HG02642 (cell line): ENCODE measurements around the gene MTCH1.
A peak's percentile ranks its signal among the peaks of the same experiment; 100 is the strongest.

Source experiments
- ATAC-seq: cut with Tn5 transposase; IDR thresholded peaks from one replicate; pipeline ENCODE4 v1.9.1; 2021; ENCODE audit warnings: mild to moderate bottlenecking; ENCODE audit not compliant: unreplicated experiment, poor library complexity

Gene MTCH1

DNA sequence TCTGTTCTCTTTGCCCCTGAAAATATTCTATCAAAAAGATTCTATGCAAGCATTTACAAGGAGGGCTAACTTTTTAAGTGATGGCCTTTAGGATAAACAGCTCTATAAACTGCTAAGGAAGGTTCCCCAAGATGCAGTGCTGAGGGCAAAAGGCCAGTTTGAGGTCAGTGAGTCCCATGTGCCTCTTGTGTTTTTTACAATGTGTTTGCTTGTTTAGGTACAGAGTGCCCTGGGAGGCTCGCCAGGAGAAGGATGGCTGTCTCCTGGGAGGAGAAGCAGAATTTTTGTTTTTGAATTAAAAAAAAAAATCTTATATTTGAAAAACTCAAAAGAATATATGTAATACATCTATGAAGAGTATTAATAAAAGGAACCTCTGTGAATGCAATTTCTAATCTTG is 12.8 kb downstream of the MTCH1 start:
- ATAC-seq, result no peak

DNA sequence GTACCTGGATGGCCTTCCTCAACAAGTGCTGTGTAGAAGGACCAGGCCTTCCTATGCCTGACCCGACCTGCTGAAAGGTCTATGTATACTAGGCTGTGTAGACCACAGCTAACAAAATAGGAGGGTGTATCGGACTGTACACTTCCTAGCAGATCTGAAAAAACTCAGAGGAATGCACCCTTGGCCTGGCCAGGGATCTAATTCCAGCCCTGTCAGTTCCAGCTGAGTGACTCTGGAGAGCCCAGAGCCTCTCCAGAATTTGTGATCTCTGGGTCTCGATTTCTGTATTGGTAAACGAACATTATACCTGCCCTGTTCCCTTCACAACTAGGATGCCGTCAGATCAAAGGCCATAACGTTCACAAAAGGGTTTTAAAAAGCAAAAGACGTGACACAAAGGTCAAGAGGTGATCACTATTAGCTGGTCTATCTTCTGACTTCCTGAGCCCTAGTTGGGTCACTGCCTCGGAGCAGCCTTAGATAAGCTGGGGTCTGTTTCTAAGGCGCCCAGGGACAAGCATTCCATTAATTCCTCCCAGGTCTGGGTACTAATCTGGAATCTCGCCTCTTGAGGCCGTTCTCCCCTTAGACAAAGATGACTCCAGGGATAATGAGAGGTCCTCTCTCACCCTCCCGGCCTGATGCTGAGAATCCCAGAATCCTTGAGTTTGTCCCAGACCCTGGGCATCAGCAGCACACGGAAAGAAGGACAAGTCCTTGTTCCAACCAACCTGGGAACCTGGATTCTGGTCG is 13.9 kb downstream of the MTCH1 start:
- ATAC-seq, result no peak

GRCh38 chr6:36970892-36971842 is 14.8 kb downstream of the MTCH1 start:
- ATAC-seq, result no peak

DNA sequence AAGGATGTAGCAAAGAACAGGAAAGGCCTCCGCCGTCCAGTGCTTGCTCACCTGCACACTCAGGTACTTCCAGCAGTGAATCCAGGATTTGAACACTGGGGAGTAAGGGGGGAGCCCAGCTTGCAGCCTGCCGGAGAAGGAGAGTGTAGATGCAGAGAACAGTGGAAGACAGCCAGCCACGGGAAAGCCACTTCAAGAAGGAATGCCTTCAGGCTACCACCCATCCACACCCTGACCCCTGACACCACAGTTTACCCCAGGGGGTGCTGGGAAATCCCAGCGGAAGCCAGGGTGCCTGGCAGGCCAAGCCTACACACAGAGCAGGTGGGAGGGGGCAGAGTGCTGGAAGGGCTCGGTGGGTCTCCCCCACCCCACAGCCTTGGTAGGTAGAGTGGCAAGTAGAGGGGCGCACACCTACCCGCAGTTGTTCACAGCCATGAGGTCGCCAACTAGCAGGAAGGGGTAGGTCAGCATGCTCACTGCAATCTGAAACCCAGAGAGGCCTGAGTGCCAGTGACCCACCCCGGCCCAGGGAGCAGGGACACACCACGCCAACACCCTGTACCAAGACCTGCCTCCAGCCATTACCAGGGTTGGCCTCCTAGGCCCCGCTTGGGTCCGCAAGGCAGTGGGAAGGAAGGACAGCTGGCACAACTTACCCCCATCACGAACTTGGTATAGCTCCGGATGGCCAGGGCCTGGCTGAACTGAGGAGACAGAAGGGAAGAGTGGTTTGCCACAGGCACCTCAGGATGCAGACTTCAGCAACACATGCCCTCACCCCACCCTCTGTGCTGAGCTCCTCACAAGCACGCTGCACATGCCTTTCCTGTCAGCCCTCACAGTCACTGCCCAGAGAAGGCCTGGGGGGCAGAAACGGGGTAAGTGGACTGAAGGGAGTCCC is 15.8 kb downstream of the MTCH1 start:
- no peak for ATAC-seq

DNA sequence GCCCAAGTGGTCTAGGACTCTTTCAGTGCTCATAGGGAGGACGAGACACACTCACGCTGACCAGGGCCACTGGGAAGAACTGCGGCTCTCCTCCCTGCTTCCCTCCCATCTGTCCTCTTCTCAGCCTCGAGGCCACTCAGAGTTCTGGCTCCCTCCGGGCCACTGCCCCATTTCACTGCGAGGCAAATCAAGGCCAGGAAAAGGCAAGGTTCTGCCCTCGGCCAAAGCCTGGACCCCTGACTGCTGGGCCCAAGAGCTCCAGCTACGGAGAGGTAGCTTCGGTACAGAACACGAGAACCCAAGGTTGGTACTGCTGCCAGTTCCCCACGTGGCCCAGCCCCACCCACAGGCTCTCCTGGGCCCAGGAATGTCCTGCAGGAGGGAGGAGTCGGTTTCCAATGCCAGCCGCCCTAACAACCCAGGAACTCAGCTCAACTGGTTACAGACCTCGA is 16.7 kb downstream of the MTCH1 start:
- ATAC-seq, result no peak

GRCh38 chr6:36968266-36968977 is 17.6 kb downstream of the MTCH1 start:
- ATAC-seq, result no peak

DNA sequence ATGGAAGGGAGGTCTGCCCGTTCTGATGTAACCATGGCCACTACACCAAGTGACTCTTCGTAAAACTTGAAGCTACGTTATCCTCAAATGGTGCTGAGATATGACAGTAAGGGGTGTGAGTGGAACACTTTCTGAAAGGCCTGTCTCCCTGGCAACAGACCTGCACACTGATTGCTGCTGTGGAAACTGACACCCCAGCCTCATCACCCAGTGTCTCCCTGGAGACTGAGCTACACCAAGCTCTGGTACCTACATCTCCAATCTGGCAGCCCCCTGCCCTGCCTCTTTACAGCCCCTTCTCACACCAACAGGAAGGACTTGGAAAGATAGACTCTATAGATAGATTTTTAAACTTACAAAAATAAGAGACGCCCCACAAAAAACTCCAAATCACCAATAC is 18.2 kb downstream of the MTCH1 start:
- no peak for ATAC-seq

DNA sequence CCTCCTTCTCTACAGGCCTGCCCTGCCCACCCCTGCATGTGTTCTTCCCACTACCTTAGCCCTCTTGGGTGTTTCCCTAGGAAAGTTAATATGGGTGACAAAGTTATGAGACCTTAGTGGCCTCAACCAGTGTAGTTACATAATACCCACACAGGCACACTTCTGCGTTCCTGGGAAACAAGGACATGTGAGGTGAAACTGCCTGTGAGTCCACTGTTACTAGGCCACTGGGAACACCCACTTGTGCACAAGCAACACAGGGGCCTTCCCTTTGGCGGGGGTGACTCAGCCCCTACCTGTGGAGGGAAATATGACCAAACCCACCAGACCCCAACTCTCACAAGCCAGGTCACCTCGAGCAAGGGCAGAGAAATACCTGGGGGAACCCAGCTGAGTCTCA is 18.7 kb downstream of the MTCH1 start:
- no peak for ATAC-seq

- ATAC-seq, result no peak
Measured at GRCh38 chr6:36964908-36965307, 21.1 kb downstream of the MTCH1 start.

DNA sequence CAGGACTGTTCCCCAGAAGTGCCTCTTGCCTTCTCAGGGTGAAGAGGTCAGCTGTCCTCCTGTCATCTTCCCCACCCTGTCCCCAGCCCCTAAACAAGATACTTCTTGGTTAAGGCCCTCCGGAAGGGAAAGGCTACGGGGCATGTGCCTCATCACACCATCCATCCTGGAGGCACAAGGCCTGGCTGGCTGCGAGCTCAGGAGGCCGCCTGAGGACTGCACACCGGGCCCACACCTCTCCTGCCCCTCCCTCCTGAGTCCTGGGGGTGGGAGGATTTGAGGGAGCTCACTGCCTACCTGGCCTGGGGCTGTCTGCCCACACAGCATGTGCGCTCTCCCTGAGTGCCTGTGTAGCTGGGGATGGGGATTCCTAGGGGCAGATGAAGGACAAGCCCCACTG is 21.6 kb downstream of the MTCH1 start:
- ATAC-seq, result no peak

DNA sequence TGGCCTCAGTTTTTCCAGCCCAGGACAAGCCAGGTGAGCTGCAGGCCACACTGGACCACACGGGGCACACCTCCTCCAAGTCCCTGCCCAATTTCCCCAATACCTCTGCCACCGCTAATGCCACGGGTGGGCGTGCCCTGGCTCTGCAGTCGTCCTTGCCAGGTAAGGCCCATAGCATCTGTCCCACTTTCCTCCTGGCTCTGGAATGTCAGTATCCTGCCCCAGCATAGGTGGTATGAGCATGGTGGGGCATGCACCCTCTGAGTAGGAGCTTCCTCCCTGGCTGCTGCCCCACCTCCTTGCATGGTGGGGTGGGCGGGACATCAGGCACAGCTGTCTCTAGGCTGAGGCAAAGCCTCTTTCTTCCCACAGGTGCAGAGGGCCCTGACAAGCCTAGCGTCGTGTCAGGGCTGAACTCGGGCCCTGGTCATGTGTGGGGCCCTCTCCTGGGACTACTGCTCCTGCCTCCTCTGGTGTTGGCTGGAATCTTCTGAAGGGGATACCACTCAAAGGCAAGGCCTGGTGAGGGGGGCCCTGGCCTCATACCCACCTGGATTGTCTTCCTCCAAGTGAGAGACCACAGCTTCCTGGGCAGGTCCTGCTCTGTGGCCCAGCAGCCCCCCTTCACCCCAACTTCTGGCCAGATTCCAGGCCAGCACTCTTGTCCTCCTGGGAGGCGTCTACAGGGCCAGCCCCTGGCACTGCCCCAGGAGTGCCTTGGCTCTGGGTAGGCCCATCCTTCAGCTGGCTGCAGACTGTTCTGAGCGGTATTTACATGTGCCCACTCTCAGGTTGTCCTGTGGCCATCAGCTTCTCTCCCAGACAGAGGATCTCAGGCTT is 22.3 kb downstream of the MTCH1 start:
- peak; percentile 43 for ATAC-seq

GRCh38 chr6:36962874-36963273 is 23.1 kb downstream of the MTCH1 start:
- ATAC-seq, result no peak

GRCh38 chr6:36961441-36962435 is 24.3 kb downstream of the MTCH1 start:
- ATAC-seq, result no peak

DNA sequence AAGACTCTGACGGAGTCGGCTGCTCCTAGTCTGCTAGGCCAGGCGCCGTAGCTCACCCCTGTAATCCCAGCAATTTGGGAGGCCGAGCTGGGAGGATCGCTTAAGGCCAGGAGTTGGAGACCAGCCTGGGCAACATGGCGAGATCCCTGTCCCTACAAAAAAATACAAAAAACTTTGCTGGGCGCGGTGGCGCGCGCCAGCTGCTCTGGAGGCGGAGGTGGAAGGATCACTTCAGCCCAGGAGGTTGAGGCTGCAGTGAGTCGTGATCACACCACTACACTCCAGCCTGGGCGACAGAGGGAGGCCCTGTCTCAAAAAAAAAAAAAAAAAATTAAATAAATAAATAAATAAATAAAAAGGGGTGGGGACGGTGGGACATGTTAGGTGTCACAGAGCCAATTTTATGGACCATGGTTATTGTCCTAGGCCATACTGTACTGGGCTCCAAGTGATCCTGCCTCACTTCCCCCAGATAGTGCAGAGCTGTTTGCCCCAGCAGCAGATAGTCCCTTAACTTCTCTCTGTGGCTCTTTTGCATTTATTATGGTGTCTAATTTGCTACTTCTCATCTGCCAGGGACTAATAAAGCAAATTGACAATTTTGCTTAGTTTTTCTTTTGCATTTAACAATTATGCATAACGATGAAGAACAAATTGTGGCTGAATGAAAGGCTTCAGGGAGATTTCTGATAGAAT is 26.3 kb downstream of the MTCH1 start:
- no peak for ATAC-seq

- ATAC-seq, result no peak
Measured at GRCh38 chr6:36958775-36959554, 27.0 kb downstream of the MTCH1 start.

GRCh38 chr6:36957773-36958271 is 28.2 kb downstream of the MTCH1 start:
- ATAC-seq, result no peak
